ENCODE results near the gene GLRX5.
"Not testable (repeated sequence)": the region's sequence is repeated elsewhere in the genome, so short reads cannot be mapped to it uniquely, and the experiment has no call there.

The GLRX5 gene

DNA sequence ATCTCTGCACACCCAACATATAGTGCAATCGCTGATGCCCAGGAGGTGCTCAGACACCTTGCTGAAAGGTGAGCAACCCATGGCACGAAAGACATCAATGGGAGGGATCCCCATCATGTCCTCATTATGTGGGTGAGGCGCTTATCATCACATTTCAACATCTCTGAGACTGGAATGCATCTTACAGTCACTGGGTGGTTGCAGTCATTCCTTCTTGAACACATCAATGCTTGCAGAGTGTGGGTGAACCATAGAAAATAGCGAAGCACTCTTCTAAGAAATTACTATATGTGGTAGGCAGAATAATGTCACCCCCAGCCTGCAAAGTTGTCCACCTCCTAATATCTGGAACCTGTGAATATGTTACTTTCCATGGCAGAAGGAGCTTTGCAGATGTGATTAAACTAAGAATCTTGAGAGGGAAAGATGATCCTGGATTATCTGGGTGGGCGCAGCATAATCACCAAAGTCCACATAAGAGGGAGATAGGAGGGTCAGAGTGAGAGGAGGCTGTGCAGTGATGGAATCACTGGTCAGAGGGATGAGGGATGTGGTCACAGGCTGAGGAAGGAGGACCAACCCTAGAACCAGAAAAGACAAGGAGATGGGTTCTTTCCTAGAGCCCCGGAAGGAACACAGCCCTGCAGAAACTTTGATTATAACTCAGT lies 51.2 kb downstream of the GLRX5 start:
- DNase-seq (ENCODE audit: low read depth): no peak
- TF ChIP-seq, protein P1, sequence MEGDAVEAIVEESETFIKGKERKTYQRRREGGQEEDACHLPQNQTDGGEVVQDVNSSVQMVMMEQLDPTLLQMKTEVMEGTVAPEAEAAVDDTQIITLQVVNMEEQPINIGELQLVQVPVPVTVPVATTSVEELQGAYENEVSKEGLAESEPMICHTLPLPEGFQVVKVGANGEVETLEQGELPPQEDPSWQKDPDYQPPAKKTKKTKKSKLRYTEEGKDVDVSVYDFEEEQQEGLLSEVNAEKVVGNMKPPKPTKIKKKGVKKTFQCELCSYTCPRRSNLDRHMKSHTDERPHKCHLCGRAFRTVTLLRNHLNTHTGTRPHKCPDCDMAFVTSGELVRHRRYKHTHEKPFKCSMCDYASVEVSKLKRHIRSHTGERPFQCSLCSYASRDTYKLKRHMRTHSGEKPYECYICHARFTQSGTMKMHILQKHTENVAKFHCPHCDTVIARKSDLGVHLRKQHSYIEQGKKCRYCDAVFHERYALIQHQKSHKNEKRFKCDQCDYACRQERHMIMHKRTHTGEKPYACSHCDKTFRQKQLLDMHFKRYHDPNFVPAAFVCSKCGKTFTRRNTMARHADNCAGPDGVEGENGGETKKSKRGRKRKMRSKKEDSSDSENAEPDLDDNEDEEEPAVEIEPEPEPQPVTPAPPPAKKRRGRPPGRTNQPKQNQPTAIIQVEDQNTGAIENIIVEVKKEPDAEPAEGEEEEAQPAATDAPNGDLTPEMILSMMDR (conservative IDR thresholded peaks at IDR 0.05; ENCODE audit: control insufficient read depth, insufficient read depth, low read depth, low read length): no peak
- no peak overlapping the region for H3K4me3 ChIP-seq (ENCODE audit: control insufficient read depth, low read depth, low read length)

- H3K4me3 ChIP-seq (ENCODE audit: control insufficient read depth, low read depth, low read length); DNase-seq (ENCODE audit: low read depth): not testable (repeated sequence)
Measured at GRCh38 chr14:95591182-95591581, 56.3 kb downstream of the GLRX5 start.

Data from fibroblast of mammary gland (primary cell).